CD4-positive, alpha-beta T cell treated with Interleukin-2 at 100 ng/mL for 4 hours (primary cell): Measurements from ENCODE around the gene CLPX.
"Not testable (repeated sequence)": the region's sequence is repeated elsewhere in the genome, so short reads cannot be mapped to it uniquely, and the experiment has no call there.

ENCODE experiments used
- DNase-seq: peaks from one replicate; pipeline ENCODE4 v3.0.0-alpha.2; 2020; ENCODE audit warnings: low spot score

Gene CLPX

DNA sequence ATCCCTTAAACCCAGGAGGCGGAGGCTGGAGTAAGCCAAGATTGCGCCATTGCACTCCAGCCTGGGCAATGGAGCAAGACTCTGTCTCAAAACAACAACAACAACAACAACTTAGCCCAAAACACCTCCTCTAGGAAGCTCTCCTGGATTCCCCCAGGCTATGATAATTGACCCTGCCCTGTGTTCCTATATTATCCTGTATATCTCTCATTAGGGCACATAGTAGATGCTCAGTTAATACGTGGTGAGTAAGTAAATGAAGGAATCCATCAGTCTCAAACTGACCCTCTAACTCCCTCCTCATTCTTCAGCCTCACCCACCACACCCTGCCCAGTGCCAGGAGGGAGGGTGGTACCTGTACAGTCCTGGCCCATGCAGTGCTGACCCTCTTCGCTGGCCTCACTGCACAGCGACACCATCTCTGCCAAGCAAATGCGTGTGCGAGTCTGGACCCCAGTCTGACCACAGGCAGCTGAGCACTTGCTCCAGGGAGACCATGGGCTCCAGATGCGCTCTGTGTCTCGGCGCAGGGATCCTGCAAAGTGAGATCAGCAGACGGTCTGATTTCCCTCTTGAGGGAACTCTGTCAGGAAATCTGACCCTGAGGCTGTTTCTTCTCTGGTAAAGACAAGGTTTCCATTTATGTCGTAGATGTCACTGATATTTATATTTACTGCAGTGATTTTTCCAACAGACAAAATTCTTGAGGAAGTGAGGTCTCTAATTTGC lies 20.0 kb upstream of the CLPX start:
- no peak for DNase-seq

- DNase-seq = no peak
Observed at GRCh38 chr15:65204236-65204930, 19.2 kb upstream of the CLPX start.

- DNase-seq = no peak
Observed at GRCh38 chr15:65201918-65202317, 16.8 kb upstream of the CLPX start.

GRCh38 chr15:65198571-65198970 lies 13.4 kb upstream of the CLPX start:
- DNase-seq = no peak

DNA sequence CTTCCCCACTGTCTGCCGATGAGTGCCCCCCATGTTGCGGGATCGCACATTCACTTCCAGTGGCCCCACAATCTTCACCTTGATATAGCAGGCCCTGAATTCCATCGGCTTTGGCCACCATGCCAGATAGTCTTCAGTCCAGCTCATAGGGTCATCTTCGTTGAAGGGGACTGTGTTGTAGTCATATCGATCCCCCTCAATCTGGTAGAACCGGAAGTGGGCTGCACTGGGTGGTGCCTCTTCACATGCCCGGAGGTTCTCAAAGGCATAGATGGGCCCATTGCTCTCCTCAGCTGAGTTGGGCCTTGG lies 12.1 kb upstream of the CLPX start:
- no peak for DNase-seq

DNA sequence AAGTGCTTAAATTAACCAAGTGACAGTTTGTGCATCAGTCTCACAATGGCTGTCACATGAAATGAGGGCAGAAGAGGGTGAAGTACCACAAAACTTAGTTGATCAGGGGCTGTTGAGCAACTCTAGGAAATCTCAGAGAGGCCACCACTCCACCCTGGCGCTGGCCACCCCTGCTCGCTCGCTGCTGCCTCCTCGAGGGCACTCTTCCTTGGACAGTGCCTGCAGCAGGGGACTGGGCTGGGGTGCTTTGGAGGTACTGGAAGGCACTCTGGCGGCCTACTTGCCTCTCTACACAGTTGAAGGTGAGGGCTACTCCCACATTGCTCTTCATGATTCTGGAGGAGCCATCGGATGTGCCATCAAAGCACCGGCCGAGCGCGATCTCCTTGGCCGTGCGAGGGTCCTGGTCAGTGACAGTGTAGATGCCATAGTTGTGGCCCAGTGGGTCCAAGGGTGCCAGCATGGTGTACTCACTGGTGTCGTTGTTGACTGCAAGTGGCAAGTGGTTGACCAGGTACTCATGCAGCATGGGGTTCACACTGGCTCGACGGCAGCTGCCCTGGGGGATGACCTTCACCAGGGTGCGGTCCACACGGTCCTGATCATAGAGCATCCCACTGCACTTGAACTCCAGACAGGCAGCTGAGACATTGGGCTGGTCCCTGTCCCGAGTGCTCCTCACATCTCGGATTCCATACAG lies 11.6 kb upstream of the CLPX start:
- DNase-seq = no peak

GRCh38 chr15:65195548-65195923 lies 10.4 kb upstream of the CLPX start:
- DNase-seq = no peak

DNA sequence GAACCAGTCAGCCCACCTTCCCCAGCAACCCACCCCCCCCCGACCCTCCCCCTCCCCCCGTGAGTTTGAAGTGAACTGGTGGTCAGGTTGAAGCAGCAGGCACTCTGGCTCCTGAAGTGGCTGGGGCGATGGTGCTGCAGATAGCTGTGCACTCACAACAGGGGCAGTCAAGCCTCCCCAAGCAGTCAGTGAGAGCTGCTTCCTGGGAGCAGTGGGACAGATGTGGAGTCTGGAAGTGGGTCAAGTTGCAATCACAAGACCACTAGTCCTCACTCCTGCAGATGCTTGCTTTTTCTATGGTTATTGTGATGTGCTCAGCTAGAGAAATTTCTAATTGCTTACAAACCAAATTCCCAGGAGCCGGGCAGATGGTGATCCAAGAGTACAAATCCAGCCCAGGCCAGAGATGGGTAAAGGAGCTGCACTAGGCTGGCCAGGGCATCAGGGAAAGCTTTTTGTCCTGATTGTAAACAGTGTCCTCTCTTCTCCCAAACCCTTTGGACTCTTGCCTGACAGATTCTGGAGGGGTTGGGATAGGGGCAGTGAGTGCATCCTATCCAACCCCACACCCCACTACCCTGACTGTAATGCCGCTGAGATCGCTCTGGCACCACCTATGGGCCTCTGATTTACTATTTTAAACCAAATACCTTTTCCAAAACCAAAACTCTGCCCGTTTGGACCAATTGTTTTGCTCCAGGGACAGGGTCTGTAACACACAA lies 9.8 kb upstream of the CLPX start:
- DNase-seq = no peak

DNA sequence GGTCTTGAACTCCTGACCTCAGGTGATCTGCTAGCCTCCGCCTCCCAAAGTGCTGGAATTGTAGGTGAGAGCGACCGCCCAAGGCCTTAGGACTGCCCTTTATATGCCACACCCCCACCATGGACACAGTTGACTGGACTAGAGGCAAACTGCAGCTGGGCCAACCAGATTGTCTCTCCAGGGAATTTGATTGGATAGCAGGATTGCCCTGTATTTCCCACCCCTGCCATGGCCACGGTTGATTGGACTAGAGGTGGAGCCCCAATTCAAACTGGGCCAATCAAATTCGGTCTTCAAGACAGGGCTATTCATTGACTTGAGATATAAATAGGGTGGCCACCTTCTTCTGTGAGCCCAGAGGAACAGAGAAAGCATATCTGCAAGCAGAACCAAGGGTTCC lies 6.9 kb upstream of the CLPX start:
- DNase-seq = no peak

DNA sequence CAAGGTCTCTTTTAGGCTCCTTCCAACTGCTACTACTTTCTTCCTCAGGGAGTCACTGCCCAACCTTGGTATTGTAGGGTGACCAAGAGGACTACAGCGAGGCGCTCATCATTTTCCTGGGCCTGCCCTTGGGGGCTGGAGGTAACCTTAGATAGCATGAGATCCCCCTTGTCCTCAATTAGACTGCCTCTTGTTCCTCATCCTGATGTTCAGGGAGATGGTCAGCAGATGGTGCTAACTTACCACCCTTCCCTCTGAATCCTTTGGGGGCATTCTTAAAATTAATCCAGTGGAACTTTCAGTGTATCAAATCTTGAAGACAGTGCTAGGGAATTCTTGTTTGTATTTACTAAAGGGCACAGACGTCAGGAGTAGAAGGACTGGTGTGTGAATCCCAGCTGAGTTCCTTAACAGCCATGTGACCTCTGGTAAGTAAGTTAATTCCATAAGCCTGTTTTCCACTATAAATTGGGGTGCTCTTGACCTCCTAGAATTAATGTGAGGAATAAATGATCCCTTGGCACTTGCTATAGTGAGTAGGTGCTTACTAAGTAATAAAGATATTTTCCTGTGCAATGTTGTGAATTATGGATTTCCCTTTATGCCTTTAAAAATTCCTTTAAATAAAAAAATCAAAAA lies 4.1 kb upstream of the CLPX start:
- peak; percentile 9 for DNase-seq

DNA sequence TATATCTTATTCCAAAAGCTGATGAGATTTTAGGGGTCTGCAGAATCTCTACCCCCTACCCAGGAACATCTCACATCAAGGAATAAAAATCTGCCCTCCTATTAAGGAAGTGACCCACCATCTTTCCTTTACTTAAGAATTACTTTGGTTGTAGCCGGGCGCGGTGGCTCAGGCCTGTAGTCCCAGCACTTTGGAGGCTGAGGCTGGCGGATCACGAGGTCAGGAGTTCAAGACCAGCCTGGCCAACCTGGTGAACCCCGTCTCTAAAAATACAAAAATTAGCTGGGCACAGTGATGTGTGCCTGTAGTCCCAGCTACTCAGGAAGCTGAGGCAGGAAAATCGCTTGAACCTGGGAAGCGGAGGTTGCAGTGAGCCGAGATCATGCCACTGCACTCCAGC lies 3.3 kb upstream of the CLPX start:
- not testable (repeated sequence) for DNase-seq

DNA sequence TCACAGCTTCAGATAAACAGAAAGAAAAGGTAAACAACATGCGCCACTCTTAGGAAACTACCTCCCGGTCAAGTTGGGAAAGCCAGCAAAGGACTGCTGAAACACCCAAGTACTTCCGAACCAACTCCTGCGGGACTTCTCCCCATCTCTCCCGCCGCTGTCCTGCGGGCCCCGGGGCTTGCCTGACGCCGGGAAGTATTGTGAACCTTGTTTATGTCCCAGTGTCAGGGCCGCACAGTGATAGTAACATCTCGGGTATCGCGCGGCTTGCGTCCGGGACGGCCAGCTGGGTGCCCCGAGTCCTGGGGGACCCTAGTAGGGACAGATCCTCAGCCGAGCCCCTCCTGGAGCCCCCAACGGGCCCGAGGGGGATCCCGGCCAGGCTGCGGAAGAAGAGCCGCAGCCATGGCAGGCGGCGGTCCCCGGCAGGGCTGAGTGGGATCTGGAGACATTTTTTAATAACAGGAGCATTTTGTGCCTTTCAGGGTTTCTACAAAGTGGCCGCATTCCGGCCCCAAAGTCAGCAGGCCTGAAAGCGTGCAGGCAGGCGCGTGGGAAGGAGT lies 756 bp downstream of the CLPX start:
- DNase-seq = peak; percentile 22

DNA sequence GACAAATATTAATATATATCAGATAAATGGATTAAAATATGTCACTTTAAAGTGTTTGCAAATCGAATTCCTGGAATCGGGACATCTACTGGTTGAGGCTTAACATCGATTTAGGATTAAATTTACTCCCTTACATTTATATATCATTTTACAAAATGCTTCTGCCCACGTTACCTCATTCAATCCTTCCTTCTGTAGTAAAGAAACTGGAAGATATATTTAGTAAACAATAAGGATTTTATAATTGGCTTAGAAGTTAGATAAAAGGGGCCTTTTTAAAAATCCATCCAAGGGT lies 1.3 kb downstream of the CLPX start:
- no peak for DNase-seq

DNA sequence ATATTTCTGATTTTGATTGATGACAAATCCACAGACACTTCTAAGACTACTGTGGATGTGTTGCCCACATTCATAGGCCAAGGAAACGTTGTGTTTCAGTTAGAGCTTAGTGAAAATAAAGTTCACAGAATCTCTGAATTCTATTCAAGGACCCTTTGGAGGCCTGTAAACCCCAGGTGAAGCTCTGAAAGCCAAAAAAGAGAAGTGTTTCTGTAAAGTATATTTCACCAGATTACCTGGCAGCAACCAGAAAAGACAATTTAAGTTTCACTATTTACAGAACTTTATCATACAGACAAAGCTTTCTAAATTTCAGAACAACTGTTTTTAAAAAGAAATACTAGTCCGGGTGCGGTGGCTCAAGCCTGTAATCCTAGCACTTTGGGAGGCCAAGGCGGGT lies 2.6 kb downstream of the CLPX start:
- no peak for DNase-seq

DNA sequence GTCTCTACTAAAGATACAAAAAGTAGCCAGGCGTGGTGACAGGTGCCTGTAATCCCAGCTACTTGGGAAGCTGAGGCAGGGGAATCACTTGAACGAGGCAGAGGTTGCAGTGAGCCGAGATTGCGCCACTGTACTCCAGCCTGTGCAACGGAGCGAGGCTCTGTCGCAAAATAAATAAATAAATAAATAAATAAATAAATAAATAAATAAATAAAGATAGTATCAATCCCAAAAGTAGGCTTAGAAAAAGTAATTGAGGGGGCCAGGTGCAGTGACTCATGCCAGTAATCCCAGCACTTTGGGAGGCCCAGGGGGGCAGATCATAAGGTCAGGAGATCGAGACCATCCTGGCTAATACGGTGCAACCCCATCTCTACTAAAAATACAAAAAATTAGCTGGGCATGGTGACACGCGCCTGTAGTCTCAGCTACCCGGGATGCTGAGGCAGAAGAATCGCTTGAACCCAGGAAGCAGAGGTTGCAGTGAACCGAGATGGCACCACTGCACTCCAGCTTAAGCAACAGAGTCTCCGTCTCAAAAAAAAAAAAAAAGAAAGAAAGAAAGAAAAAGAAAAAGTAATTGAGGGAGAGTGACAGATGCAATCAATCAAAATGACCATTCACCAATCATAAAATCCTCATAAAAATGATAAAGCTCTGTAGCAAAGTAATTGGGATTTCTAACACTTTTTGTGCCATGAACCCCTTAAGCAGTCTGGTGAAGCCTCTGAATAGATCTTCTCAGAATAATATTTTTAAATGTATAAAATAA lies 3.4 kb downstream of the CLPX start:
- not testable (repeated sequence) for DNase-seq

DNA sequence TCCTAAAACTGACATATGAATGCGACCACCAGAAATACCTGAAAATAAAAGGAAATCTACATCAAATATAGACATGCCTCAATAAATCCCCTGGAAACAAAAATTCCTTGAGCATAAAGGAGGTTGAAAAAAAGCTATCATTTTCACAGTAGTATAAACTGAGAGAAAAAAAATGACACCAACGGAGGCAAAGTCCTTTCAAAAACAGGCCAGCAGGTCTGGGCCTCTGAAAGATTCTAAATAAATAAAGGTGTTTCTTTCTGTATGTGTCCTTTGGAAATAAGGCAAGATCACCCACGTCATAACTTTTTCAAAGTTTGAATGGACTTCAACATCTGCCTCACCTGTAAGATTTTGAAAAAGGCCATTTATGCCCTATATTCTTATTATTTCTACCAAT lies 5.0 kb downstream of the CLPX start:
- no peak for DNase-seq

- no peak for DNase-seq
Observed at GRCh38 chr15:65177901-65178300, 7.2 kb downstream of the CLPX start.

DNA sequence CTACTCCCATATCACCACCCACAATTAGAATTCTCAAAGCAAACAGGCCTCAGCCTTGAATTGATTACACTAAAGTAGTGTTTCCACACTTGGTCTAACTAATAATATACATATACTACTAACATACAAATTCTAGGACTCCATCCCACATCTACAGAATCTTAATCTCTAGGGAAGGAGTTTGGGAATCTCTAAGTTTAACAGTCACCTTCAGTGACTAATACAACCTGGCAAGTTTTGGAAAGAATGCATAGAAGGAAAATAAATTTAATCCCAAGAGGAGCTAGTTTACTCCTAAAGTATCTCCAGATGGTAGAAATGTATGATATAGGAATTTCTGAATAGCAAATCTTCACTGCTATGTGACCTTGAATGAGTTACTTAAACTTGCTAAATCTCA lies 9.1 kb downstream of the CLPX start:
- no peak for DNase-seq

DNA sequence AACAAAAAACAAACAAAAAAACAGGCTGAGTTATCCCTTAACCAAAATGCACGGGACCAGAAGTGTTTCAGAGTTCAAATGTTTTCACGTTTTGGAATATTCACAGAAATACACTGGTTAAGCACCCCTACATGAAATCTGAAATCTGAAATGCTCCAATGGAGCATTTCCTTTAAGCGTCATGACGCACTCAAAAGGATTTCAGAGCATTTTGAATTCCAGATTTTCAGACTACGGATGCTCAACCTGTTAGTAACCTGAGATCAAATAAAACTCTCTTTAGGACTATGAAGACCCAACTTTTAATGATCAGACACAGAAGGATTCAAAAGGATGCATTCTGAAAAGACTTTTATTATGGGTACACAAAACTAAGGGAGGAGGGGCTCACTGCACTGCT lies 9.6 kb downstream of the CLPX start:
- no peak for DNase-seq

DNA sequence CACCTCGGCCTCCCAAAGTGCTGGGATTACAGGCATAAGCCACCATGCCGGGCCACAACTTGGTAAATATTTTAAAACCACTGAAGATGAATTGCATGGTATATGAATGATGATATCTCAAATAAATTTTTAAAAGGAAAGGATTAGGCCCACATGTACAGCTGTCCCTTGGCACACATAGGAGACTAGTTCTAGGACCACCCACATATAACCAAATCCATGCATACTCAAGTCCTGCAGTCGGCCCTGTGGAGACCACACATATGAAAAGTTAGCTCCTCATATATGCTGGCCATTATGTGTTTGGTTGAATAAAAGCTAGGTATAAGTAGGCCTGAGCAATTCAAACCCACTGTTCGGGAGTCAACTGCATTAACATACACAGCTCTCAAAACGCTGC lies 10.6 kb downstream of the CLPX start:
- no peak for DNase-seq

DNA sequence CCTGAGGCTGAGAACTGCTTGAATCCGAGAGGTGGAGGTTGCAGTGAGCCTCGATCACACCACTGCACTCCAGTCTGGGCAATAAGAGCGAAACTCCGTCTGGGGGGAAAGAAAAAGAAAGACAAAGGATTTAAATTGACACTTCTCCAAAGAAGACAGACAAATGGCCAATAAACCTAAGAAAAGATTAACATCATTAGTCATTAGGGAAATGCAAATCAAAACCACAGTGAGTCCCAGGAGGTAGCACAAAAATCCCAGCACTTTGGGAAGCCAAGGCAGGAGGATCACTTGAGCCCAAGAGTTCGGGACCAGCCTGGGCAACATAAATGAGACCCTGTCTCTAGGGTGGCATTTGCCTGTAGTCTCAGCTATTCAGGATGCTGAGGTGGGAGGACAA lies 12.6 kb downstream of the CLPX start:
- DNase-seq = no peak

GRCh38 chr15:65171428-65171827 lies 13.7 kb downstream of the CLPX start:
- no peak for DNase-seq
